IPS DF 6.9 (cell line): Measurements from ENCODE around the gene PARD3.

Experiments used
- DNase-seq: peaks from one replicate; pipeline ENCODE4 v3.0.0-alpha.2; 2013; ENCODE audit warnings: low read depth, low spot score
- H3K27ac ChIP-seq: one replicate; pipeline ENCODE4 v1.5.1; 2013; ENCODE audit warnings: low read length, control low read depth
- H3K27me3 ChIP-seq: 2 replicates; pipeline ENCODE4 v1.6.1; 2013; ENCODE audit warnings: mild to moderate bottlenecking, low read length; ENCODE audit not compliant: control insufficient read depth, insufficient read depth
- H3K36me3 ChIP-seq: 2 replicates; pipeline ENCODE4 v1.6.1; 2013; ENCODE audit warnings: low read length; ENCODE audit not compliant: control insufficient read depth, insufficient read depth
- H3K4me1 ChIP-seq: 2 replicates; pipeline ENCODE4 v1.6.1; 2013; ENCODE audit warnings: low read length; ENCODE audit not compliant: control insufficient read depth, insufficient read depth
- H3K4me3 ChIP-seq: 2 replicates; pipeline ENCODE4 v1.5.1; 2013; ENCODE audit warnings: mild to moderate bottlenecking, low read length
- H3K9me3 ChIP-seq: 2 replicates; pipeline ENCODE4 v1.6.1; 2013; ENCODE audit warnings: low read length, inconsistent platforms; ENCODE audit not compliant: control insufficient read depth, insufficient read depth
- WGBS: extraction: QIAGEN DNeasy Blood & Tissue Kit; methylation state at CpG from one replicate; pipeline ENCODE4 v1.1.7; 2013; ENCODE audit warnings: mixed read lengths, missing lambda C conversion rate; ENCODE audit not compliant: insufficient read length, insufficient coverage; 5-methylcytosine and 5-hydroxymethylcytosine counted together

Gene PARD3

DNA sequence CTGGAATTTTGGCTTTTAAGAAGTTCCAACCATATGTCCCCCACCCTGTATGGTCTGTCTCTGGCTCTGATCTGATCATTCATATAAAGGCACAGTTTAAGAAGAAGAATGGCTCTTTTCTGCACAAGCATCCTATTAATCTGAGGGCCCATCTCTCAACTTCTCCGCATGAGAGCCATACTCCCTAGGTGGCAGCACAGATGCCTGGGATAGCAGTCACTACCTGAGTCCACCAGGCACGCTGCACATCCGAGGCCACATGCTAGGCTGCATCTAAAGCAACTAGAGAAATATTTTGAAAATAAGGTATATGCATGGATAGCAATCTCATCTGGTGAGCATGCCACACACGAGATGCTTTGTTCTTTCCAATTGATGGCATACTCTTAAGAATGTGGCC, 565.5 kb downstream of the PARD3 start:
- peak; percentile 4 for DNase-seq
- H3K36me3 ChIP-seq = no peaks in the 10 kb centered on the region
- no CpG with 5 or more reads among the region's 4 CpGs for WGBS
- H3K4me1 ChIP-seq = peaks cover 3% of the 10 kb centered on the region; the same call in 1 of the 2 replicates
- no peak overlapping the region for H3K27ac ChIP-seq
- no peaks in the 10 kb centered on the region for H3K27me3 ChIP-seq
- H3K9me3 ChIP-seq = no peaks in the 10 kb centered on the region
- no peak overlapping the region for H3K4me3 ChIP-seq

DNA sequence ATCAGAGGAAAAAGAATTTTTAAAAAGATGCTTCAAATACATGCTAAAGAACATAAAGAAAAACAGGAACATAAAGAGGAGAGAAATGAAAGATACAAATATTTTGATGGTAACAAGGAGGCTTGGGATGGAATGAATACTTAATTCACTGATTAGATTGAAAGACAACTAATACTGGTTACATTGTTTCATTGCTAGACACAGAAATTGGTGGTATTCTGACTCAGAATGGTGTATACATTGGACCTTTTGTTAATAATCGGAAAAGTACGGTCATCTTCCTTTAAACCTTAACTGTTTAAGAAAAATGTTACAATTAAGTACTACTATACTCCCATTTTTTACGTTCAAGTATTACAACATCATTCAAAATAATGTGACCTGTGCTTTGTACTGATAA, 567.5 kb downstream of the PARD3 start:
- no peaks in the 10 kb centered on the region for H3K9me3 ChIP-seq
- DNase-seq = no peak
- H3K27ac ChIP-seq = no peak overlapping the region
- H3K4me1 ChIP-seq = peaks cover 3% of the 10 kb centered on the region; the same call in 1 of the 2 replicates
- WGBS = no CpG with 5 or more reads among the region's 3 CpGs
- H3K4me3 ChIP-seq = no peak overlapping the region
- H3K27me3 ChIP-seq = no peaks in the 10 kb centered on the region
- no peaks in the 10 kb centered on the region for H3K36me3 ChIP-seq

GRCh38 chr10:34244756-34245484, 570.2 kb downstream of the PARD3 start:
- H3K27me3 ChIP-seq = no peaks in the 10 kb centered on the region
- no peaks in the 10 kb centered on the region for H3K4me1 ChIP-seq
- H3K4me3 ChIP-seq = no peak overlapping the region
- no peaks in the 10 kb centered on the region for H3K9me3 ChIP-seq
- no peak for DNase-seq
- no peak overlapping the region for H3K27ac ChIP-seq
- WGBS = no CpG with 5 or more reads among the region's 9 CpGs
- H3K36me3 ChIP-seq = no peaks in the 10 kb centered on the region

DNA sequence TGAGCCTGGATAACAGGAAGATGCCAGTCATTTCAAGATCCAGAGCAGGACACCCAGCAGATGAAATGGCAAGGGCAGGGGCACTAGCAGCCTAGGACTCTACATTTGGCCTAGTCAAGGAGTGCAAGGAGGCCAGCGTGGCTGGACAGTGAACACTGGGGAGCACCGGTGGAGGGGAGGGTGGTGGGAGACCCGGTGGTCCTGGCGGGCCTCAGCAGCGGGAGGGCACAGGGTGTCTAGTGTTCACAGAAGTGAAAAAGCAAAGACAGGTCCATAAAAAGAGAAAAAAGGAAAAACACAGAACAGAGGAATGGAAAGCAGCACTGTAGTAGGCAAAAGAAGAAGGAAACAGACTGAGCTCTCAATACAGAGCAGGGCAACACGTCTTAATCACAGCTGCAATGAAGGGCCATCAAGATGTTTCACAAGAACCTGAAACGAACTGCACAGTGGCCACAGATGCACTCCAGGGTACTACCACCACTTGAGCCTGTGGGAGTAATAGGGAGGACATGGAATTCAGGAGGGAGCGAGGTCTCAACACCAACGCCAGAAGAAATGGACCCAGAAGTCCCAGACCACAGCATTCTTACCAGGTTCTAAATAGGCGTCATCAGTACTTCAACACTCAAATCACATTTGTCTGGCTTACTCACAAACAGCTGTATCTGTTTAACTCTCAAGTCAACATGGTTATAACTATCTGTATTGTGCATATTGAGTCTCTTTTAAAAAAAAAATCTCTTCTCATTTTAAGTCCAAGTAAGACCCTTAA, 573.7 kb downstream of the PARD3 start:
- no peaks in the 10 kb centered on the region for H3K36me3 ChIP-seq
- WGBS = no CpG with 5 or more reads among the region's 10 CpGs
- DNase-seq = no peak
- H3K4me1 ChIP-seq = no peaks in the 10 kb centered on the region
- H3K9me3 ChIP-seq = no peaks in the 10 kb centered on the region
- no peaks in the 10 kb centered on the region for H3K27me3 ChIP-seq
- no peak overlapping the region for H3K27ac ChIP-seq
- no peak overlapping the region for H3K4me3 ChIP-seq

- no CpG with 5 or more reads among the region's 7 CpGs for WGBS
- DNase-seq = no peak
- no peaks in the 10 kb centered on the region for H3K4me1 ChIP-seq
- H3K36me3 ChIP-seq = no peaks in the 10 kb centered on the region
- H3K4me3 ChIP-seq = no peak overlapping the region
- no peaks in the 10 kb centered on the region for H3K27me3 ChIP-seq
- no peak overlapping the region for H3K27ac ChIP-seq
- H3K9me3 ChIP-seq = no peaks in the 10 kb centered on the region
These were observed 575.1 kb downstream of the PARD3 start for GRCh38 chr10:34240039-34240438.

GRCh38 chr10:34237898-34238455, 577.1 kb downstream of the PARD3 start:
- WGBS = no CpG with 5 or more reads among the region's 1 CpG
- no peak overlapping the region for H3K27ac ChIP-seq
- no peak for DNase-seq

DNA sequence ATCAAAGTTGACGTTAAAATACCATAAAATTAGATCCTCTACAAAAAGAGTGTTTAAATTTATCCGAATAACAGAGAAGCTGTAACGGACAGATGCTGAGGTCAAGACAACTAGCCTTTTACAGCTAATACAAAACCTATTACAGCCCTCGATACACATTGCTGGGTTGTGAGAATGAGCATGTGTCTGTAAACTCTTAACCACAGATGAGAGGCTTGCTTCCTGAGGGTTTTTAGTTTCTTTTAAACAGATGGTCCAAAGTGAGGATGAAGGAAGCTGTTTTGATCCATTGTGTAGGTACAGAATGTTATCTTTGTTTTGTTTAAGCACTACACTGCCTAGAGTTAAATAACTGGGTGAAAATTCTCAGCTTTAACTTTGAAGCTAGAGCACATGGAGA, 578.2 kb downstream of the PARD3 start:
- Histone ChIP-seq H3K9me3 (no peaks in the 10 kb centered on the region), H3K4me1 (no peaks in the 10 kb centered on the region), H3K4me3 (no peak overlapping the region), H3K27ac (no peak overlapping the region), H3K27me3 (no peaks in the 10 kb centered on the region), H3K36me3 (no peaks in the 10 kb centered on the region)
- WGBS = no CpG with 5 or more reads among the region's 4 CpGs
- no peak for DNase-seq

More at GRCh38 chr10:34237898-34238455, 577.1 kb downstream of the PARD3 start:
- Histone ChIP-seq H3K27me3 (no peaks in the 10 kb centered on the region), H3K9me3 (no peaks in the 10 kb centered on the region), H3K36me3 (no peaks in the 10 kb centered on the region), H3K4me3 (no peak overlapping the region), H3K4me1 (no peaks in the 10 kb centered on the region)

DNA sequence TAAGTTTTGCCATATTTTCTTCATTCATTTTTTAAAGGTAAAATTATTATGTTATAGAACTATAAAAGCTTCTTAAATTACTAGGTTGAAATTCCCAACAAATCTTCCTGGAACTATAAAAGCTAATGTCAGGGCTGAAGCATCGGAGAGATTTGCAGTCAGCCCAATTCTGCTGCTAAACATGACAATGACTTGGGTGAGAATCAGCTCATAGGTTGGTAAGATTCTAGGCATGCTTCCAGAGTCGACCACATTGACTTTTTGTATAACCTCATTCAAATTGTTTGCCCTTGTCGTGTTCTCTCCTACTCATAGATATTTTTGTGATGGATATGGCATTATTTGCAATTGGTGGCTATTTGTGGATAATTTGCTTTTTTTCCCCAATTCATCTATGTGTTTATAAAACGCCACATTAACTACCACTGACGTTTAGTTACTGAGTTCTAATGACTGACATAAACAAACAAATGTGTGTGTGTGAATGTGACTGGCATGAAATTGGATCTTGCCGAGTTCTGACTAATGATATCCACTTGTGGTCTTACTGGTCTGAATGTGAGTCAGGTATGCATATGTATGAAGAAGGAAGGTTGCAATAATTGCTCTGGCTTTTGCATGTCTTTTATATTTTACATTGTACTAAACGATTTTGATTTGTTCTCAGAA, 579.8 kb downstream of the PARD3 start:
- Histone ChIP-seq H3K27me3 (no peaks in the 10 kb centered on the region), H3K36me3 (no peaks in the 10 kb centered on the region), H3K4me1 (no peaks in the 10 kb centered on the region), H3K27ac (no peak overlapping the region), H3K9me3 (no peaks in the 10 kb centered on the region), H3K4me3 (no peak overlapping the region)
- no peak for DNase-seq
- no CpG with 5 or more reads among the region's 7 CpGs for WGBS

GRCh38 chr10:34232481-34232880, 582.6 kb downstream of the PARD3 start:
- Histone ChIP-seq H3K9me3 (no peaks in the 10 kb centered on the region), H3K4me1 (no peaks in the 10 kb centered on the region), H3K27me3 (no peaks in the 10 kb centered on the region), H3K27ac (no peak overlapping the region), H3K4me3 (no peak overlapping the region), H3K36me3 (no peaks in the 10 kb centered on the region)
- no CpG with 5 or more reads among the region's 4 CpGs for WGBS
- DNase-seq = no peak

- no CpG with 5 or more reads among the region's 11 CpGs for WGBS
- no peaks in the 10 kb centered on the region for H3K9me3 ChIP-seq
- no peaks in the 10 kb centered on the region for H3K4me1 ChIP-seq
- no peak overlapping the region for H3K4me3 ChIP-seq
- no peak overlapping the region for H3K27ac ChIP-seq
- H3K36me3 ChIP-seq = no peaks in the 10 kb centered on the region
- no peaks in the 10 kb centered on the region for H3K27me3 ChIP-seq
- no peak for DNase-seq
These were observed 583.5 kb downstream of the PARD3 start for GRCh38 chr10:34231441-34232180.
